Heart left ventricle (tissue), 16 donors: ENCODE measurements around the gene WBP1. TPM values are rescaled to one million over a fixed set of nuclear protein-coding genes. Genes with fewer than 3 reads are reported as not detected.
A peak's percentile ranks its signal among the peaks of the same experiment; 100 is the strongest.
"Not testable (repeated sequence)": the region's sequence is repeated elsewhere in the genome, so short reads cannot be mapped to it uniquely, and the experiment has no call there.

Experiments used
- ATAC-seq, 4 donors: fragments of 200-7000 bp; cut with Tn5 transposase; one replicate each; pipeline ENCODE4 v1.9.1; 2020 to 2022; ENCODE audit warnings: moderate library complexity in 4 of 4, mild to moderate bottlenecking in 3 of 4, moderate number of reproducible peaks in 1 of 4
- DNase-seq, 5 donors: peaks; one replicate each; pipeline ENCODE4 v3.0.0-alpha.2; 2020
- H3K27ac ChIP-seq, 12 donors: fragments of 200-600 bp; sonication (generic) in 4 of 12; one replicate each; pipeline versions ENCODE4 v1.5.0 to v1.8.0; 2016 to 2022; ENCODE audit warnings: mild to moderate bottlenecking in 2 of 12
- H3K27me3 ChIP-seq, 9 donors: fragments of 200-600 bp; sonication (generic) in 2 of 9; one replicate each; pipeline versions ENCODE4 v1.5.1 to v1.8.0; 2016 to 2022; ENCODE audit warnings: mild to moderate bottlenecking in 3 of 9
- H3K36me3 ChIP-seq, 9 donors: fragments of 200-600 bp; sonication (generic) in 2 of 9; one replicate each; pipeline versions ENCODE4 v1.5.0 to v1.8.0; 2018 to 2022; ENCODE audit warnings: mild to moderate bottlenecking in 2 of 9
- H3K4me1 ChIP-seq, 12 donors: fragments of 200-600 bp; sonication (generic) in 4 of 12; one replicate each; pipeline versions ENCODE4 v1.5.0 to v1.8.0; 2016 to 2022; ENCODE audit warnings: mild to moderate bottlenecking in 3 of 12
- H3K4me3 ChIP-seq, 12 donors: fragments of 200-600 bp; sonication (generic) in 4 of 12; one replicate each; pipeline versions ENCODE4 v1.5.0 to v1.8.0; 2017 to 2022; ENCODE audit warnings: mild to moderate bottlenecking in 9 of 12, moderate library complexity in 4 of 12
- H3K9me3 ChIP-seq, 12 donors: fragments of 200-600 bp; sonication (generic) in 4 of 12; one replicate each; pipeline versions ENCODE4 v1.5.0 to v1.8.0; 2016 to 2022; ENCODE audit warnings: mild to moderate bottlenecking in 1 of 12
- POLR2A ChIP-seq, 2 donors: fragments of 450-650 bp; IDR thresholded peaks; one replicate each; pipeline ENCODE4 v1.6.1; 2017; ENCODE audit warnings: antibody characterized with exemption in 2 of 2, mild to moderate bottlenecking in 2 of 2, moderate library complexity in 2 of 2
- WGBS, 4 donors: extraction: QIAGEN DNeasy Blood & Tissue Kit in 2 of 4; methylation state at CpG; one replicate each; pipeline versions ENCODE4 v1.1.5 to v1.1.7; 2013 to 2018; 5-methylcytosine and 5-hydroxymethylcytosine counted together
- intact Hi-C, 10 donors: fragments of 100-400 bp; cut with DNase I; formaldehyde crosslinking; loops; one replicate each; pipeline versions ENCODE4 v1.11.1 to v1.14.2; 2022
- polyA plus RNA-seq, 2 donors: library from polyadenylated mRNA; stranded (reverse); fragments of 200-250 nt; gene quantifications; one replicate each; pipeline ENCODE4 v1.2.3, GENCODE V29; 2013
- total RNA-seq, 9 donors: library from RNA; depleted of rRNA in 2 of 9; stranded (reverse); fragments of >200 nt in 2 of 9; fragmentation: NEBNext Ultra II Directional in 3 of 9; extraction: Animal tissue kit (Norgen Biotek cat#: 25700) in 3 of 9; gene quantifications; one replicate each; pipeline versions ENCODE4 v1.1.0 to v1.2.4, GENCODE V29; 2016 to 2023
- TF ChIP-seq, protein P1 (sequence below), 12 donors: fragments of 200-600 bp; sonication (generic) in 4 of 12; IDR thresholded peaks; one replicate each; pipeline versions ENCODE4 v1.5.0 to v1.8.0; 2018 to 2022; ENCODE audit warnings: antibody characterized with exemption in 12 of 12, mild to moderate bottlenecking in 5 of 12
- donor health status: ischemic (EF 13 %, LVEDD 7.1; RV severe dilation, severe dysfunction).
- donor health status: healthy with polysubstance abuse.
- donor health status: DM: no; HTN: yes; CAD: no.
- donor health status: DM: no; HTN: no; CAD: no.
- donor health status: ischemic (EF 25% LVEDD 6.9; RV normal size, moderate dysfunction).
- donor health status: ischemic (EF 25% LVEDD 5.7; RV mildly dilated, moderate dysfunction).
- donor health status: healthy.
- donor health status: DM: yes; HTN: yes; CAD: no.
- donor health status: ischemic (EF 35%, LVEDD 5.7; RV mildly dilated, moderate dysfunction).
- donor health status: nonischemic (EF 11% LVEDD 7.7; RV severe dilation, severe dysfunction).
- donor health status: DM: yes; HTN: yes; CAD: no.
- donor health status: PGD.
- donor health status: ischemic (EF 29% LVEDD 5.4; RV normal size, mild dysfunction).
- donor health status: nonischemic (EF 23%, LVEDD 6.1; RV moderate dilation, normal function).

The WBP1 gene
- total and polyA plus RNA-seq, 11 donors: 29.0 to 58.4 (median 42.4) TPM

DNA sequence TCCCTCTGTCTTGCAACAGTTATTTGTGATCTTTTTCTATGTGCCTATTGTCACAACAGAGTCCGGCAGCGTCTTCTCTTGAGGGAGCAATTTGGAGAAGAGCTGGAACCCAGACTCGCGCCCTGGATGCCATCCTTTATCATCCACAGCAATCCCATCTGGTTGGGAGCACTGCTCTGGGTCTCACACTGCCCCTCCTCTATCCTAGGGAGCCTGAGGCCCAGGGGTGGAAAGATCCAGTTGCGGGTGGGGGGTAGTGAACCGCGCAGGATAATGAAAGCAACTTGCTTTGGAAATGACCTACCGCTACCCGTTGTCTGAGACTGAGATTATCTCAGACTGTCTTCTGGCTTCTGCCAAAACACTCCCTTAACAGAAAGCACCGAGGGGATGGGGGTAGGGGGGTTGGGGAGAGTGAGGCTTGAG is 713 bp downstream of the WBP1 start:
- ATAC-seq (no peak), DNase-seq (no peak)
- Histone ChIP-seq H3K4me1 (peaks cover 5 to 42% (median 33%) of the 10 kb centered on the region in 12 donors), H3K27me3 (no peaks in the 10 kb centered on the region), H3K27ac (peak overlapping the region in 10 of 12 donors; percentile 66 to 97 (median 78)), H3K9me3 (no peaks in the 10 kb centered on the region), H3K4me3 (peak overlapping the region; percentile 52 to 83 (median 70)), H3K36me3 (peaks cover 0 to 27% (median 22%) of the 10 kb centered on the region in 9 donors)
- intact Hi-C loops: loop anchor here in 1 of 10 donors (5.0 kb wide), 1 partner anchor 42 kb away; no protein-coding TSS in a partner anchor
- WGBS, 4 donors: 2 to 5% (median 3%) methylated on average over 10 of the region's 10 CpGs
- TF ChIP-seq, protein P1, sequence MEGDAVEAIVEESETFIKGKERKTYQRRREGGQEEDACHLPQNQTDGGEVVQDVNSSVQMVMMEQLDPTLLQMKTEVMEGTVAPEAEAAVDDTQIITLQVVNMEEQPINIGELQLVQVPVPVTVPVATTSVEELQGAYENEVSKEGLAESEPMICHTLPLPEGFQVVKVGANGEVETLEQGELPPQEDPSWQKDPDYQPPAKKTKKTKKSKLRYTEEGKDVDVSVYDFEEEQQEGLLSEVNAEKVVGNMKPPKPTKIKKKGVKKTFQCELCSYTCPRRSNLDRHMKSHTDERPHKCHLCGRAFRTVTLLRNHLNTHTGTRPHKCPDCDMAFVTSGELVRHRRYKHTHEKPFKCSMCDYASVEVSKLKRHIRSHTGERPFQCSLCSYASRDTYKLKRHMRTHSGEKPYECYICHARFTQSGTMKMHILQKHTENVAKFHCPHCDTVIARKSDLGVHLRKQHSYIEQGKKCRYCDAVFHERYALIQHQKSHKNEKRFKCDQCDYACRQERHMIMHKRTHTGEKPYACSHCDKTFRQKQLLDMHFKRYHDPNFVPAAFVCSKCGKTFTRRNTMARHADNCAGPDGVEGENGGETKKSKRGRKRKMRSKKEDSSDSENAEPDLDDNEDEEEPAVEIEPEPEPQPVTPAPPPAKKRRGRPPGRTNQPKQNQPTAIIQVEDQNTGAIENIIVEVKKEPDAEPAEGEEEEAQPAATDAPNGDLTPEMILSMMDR (IDR thresholded peaks at IDR 0.05): no peak
- TF ChIP-seq POLR2A (IDR thresholded peaks at IDR 0.05): no peak

DNA sequence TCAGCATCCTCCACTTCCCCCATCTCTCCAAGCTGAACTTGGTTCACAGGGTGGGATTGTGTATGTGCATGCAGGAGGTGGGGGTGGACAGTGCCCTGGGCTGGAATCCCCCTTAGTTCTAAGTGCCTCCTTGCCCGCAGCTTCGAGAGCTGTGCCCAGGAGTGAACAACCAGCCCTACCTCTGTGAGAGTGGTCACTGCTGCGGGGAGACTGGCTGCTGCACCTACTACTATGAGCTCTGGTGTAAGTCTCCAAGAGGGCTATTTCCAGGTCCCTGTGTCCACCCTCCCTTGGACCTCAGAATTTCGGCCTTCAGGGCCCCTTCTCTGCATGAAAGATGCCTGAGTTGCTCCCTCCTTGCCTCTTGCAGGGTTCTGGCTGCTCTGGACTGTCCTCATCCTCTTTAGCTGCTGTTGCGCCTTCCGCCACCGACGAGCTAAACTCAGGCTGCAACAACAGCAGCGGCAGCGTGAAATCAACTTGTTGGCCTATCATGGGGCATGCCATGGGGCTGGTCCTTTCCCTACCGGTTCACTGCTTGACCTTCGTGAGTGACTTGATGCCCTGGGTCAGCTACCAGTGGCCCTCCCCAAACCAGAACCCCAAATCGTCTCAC is 1.4 kb downstream of the WBP1 start:
- peak overlapping the region in 5 of 12 donors; percentile 73 to 83 (median 80) for H3K4me3 ChIP-seq
- intact Hi-C loops: loop anchor here in 1 of 10 donors (5.0 kb wide), 1 partner anchor 42 kb away; no protein-coding TSS in a partner anchor

DNA sequence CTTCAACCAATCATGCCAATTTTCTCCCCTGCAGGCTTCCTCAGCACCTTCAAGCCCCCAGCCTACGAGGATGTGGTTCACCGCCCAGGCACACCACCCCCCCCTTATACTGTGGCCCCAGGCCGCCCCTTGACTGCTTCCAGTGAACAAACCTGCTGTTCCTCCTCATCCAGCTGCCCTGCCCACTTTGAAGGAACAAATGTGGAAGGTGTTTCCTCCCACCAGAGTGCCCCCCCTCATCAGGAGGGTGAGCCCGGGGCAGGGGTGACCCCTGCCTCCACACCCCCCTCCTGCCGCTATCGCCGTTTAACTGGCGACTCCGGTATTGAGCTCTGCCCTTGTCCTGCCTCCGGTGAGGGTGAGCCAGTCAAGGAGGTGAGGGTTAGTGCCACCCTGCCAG is 1.9 kb downstream of the WBP1 start:
- Histone ChIP-seq H3K36me3 (peaks cover 0 to 27% (median 22%) of the 10 kb centered on the region in 9 donors), H3K4me1 (peaks cover 11 to 46% (median 37%) of the 10 kb centered on the region in 12 donors)
- ATAC-seq, DNase-seq, H3K27ac ChIP-seq, H3K9me3 ChIP-seq, intact Hi-C loops, H3K27me3 ChIP-seq, H3K4me3 ChIP-seq: not testable (repeated sequence)
- WGBS, 4 donors: 88 to 91% (median 89%) methylated on average over 10 of the region's 10 CpGs

More for the DNA sequence above, 1.4 kb downstream of the WBP1 start:
- not testable (repeated sequence) for H3K27me3 ChIP-seq, H3K27ac ChIP-seq, DNase-seq, ATAC-seq, H3K9me3 ChIP-seq
- 79 to 86% (median 85%) methylated on average over 13 of the region's 13 CpGs for WGBS, 4 donors
- peaks cover 0 to 27% (median 22%) of the 10 kb centered on the region in 9 donors for H3K36me3 ChIP-seq
- peaks cover 11 to 44% (median 37%) of the 10 kb centered on the region in 12 donors for H3K4me1 ChIP-seq

DNA sequence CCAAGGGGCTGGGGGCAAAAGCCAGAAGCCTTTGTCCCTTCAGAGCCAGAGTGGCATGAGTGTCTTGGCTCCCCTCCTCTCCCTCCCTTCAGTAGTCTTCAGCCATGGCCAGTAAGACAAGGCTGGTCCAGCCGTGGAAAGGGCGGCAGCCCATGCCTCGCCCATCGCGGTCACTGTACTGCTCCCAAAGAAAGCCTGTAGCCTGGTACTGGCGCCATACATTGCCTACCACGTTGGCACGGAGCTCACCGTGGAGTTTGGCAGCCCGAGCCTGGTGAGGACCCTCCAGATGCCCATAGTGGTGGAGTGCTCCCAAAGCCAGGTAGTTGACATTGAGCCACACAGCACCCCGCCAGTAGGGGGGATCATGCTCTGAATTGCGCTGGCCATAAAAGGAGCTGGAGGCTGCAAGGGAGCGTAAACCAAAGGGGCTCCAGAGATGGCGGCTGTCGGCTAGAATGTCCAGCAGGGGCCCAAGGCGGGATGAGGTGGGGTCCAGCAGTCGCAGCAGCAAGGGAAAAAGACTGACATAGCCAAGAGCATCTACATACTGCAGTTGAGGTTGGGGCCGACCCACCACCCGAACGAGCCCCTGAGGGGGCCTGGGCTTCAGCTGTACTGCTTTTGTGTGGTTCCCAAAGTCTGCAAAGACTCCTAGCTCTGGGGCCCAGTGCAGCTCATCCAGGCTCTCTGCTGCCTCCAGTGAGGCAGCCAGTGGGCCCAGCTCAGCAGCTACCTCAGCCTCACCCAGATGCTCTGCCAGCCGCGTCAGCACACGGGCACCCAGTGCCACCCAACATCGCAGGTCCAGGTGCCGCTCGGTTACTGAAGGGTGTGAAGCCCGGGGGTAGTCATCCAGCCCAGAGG is 3.2 kb downstream of the WBP1 start:
- ATAC-seq (no peak), DNase-seq (no peak)
- intact Hi-C loops: no loop called here
- peaks cover 0 to 24% (median 22%) of the 10 kb centered on the region in 9 donors for H3K36me3 ChIP-seq
- no peaks in the 10 kb centered on the region for H3K27me3 ChIP-seq
- 89 to 93% (median 91%) methylated on average over 19 to 27 of the region's 27 CpGs for WGBS, 4 donors
- no peaks in the 10 kb centered on the region for H3K9me3 ChIP-seq
- H3K4me3 ChIP-seq: no peak overlapping the region
- TF ChIP-seq, protein P1 (IDR thresholded peaks at IDR 0.05): no peak
- no peak for TF ChIP-seq POLR2A (IDR thresholded peaks at IDR 0.05)
- H3K4me1 ChIP-seq: peaks cover 7 to 43% (median 31%) of the 10 kb centered on the region in 12 donors
- no peak overlapping the region for H3K27ac ChIP-seq
